Frontal cortex (tissue), 4 donors: Measurements from ENCODE around the gene C1RL. TPM values are rescaled to one million over a fixed set of nuclear protein-coding genes. Genes with fewer than 3 reads are reported as not detected.
"Not testable (repeated sequence)": the region's sequence is repeated elsewhere in the genome, so short reads cannot be mapped to it uniquely, and the experiment has no call there.

ENCODE experiments used
- DNase-seq, 2 donors: peaks; one replicate each; pipeline ENCODE4 v3.0.0; 2012; ENCODE audit warnings: low spot score in 2 of 2
- FAIRE-seq: peaks from 2 replicates; lab custom pipeline; 2012; peaks lifted over from hg19 to GRCh38; lab: Jason Lieb, UNC
- total RNA-seq: library from RNA; depleted of rRNA; stranded (reverse); fragments of >200 nt; gene quantifications from one replicate; pipeline ENCODE4 v1.2.3, GENCODE V29; 2014
- donor health status: control.
- donor health status: control.
- donor health status: control.

Gene C1RL
- total RNA-seq, 1 donor from 2014 or later: 2.0 TPM

DNA sequence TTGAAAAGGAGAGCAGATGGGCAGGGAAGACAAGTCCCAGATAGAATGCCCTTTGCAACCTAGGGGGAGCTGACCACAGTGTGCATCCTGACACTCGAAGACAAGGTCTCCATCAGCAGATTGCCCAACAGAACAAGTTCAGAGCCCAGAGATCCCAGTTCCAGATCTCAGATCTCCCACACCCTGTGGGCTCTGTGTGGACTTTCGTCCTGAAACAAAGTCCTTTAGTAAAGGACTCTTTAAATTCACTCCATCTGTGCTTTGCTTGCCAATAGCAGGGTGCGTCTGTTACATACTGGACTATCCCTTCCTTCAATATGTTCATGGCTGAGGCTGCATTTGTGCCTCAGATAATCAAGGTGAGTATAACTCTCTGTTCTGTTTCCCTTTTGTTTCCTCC, 8.7 kb upstream of the C1RL start:
- DNase-seq: no peak
- FAIRE-seq: no peak

DNA sequence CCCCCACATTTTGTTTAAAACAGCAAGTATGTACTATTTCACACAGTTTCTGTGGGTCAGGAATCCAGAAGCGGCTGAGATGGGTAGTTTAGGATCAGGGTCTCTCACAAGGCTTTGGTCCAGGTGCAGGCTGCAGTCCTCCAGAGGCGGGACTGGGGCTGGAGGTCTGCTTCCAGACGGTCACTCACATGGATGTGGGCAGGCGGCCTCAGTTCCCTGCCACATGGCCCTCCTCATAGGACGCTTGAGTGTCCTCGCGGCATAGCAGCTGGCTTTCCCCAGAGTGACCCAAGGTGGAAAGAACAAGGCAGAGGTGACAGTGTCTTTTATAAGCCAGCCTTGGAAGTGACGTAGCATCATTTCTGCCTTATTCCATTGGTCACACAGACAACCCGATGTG, 7.9 kb upstream of the C1RL start:
- FAIRE-seq (no peak), DNase-seq (no peak)

DNA sequence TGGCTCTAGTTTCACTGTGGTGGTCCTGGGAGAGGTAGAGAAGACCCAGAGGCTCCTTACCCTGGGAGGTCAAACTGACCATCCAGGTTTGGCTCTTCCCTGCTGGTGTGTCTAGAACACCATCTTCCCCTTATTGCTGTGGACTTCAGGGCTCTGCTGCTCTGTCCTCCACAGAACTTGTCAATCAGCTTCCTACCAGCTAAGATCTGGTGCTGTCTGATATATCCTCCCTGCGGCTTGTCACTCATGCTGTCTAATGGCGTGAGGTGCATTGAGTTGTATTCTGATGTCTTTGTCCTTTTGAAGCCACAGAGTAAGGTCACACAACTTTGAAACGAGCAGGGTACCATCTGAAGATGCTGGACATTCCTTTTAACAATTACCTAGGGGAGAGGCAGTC, 7.2 kb upstream of the C1RL start:
- no peak for DNase-seq
- no peak for FAIRE-seq

DNA sequence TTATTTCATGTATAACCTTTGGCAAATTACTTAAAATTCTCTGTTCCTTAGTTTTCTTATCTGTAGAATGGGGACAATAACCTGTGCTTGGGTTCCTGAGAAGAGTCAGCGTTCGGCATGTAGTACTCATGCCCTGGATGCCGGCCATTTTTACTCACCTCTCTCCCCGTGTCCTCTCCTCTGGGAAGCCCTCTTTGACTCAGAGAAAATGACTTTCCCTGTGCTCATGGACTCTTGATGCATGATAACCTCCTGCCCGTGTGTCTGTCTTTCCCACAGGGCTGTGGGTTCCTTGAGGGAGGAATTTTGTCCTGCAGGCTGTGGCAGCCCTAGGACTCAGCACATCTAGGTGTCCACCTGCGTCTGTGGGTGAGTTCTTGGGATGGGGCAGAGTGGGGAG, 5.8 kb upstream of the C1RL start:
- FAIRE-seq: no peak

DNA sequence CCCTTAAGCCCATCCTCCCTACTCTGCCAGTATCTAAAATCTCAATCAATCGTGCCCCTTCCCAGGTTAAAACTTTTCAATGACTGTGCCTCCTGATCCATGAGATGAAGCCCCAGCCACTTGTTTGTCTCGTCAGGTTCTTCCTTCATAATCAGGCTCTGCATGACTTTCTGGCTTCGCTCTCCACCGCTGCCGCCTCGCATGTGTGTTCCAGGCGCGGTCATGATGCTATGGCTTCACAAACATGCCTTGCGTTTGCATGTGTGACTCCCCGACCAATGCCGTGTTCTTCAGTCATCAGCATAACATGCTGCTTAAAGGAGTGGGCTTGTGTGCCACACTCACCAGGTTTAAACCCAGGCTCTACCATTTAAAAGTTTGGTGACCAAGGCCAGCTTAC, 5.0 kb upstream of the C1RL start:
- DNase-seq (no peak), FAIRE-seq (no peak)

More for the DNA sequence above, 5.8 kb upstream of the C1RL start:
- DNase-seq: no peak

DNA sequence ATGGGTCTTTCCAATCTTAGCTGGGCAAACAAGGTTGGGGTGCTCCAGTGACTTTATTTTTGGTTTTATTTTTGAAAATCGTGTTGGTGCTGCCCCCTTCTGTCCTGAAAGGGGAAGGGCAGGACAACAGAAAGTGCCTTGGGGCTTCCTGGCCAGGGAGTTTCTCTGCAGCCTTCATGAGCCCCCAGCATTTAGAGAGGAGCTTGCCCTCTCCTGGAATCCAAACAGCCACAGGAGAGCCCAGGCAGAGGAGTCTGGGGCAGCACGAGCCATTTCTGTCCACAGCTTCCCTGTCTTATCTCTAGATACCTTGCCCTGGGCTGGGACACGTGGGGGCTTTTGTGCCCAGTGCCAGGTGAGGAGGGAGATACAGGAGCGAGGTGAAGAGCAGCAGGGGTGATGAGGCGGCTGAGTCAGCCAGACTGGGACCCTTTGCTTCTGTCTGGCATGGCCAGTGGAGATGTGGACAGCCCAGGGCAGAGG, 4.4 kb upstream of the C1RL start:
- peak in 1 of 2 donors; percentile 64 for DNase-seq
- FAIRE-seq: no peak

DNA sequence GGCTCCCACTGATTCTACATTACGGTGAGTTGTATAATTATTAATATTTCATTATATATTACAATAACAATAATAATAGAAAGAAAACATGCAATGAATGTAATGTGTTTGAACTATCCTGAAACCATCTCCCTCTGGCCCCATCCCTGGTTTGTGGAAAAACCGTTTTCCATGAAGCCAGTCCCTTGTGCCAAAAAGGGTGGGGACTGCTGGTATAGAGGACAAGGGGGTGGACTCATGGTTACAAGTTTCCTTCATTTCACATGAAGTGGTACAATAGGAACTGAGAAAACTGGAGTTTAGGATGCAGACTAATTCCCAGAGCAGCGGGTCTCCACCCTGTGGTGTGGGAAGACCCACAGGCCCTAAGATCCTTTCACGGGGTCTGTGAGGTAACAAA, 3.0 kb upstream of the C1RL start:
- no peak for DNase-seq
- FAIRE-seq: no peak

DNA sequence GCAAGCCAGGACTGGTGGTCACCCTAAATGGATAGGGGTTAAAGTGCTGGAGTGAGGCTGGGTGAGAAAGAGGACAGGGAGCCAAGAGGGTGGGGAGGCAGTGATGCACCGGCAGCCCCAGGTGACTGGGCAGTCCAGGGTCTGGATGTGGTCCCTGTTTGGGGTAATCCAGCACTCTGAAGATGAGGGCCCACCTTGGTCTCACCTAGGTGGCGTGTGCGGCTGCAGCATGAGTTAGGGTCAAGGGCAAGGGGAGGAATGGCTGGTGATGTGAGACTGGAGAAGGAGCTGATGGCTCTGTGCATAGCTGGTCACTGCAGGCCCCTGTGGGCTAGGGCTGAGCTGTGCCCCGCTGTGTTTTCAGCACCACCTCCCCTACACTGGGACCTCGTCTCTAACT, 1.6 kb upstream of the C1RL start:
- DNase-seq (no peak), FAIRE-seq (no peak)

DNA sequence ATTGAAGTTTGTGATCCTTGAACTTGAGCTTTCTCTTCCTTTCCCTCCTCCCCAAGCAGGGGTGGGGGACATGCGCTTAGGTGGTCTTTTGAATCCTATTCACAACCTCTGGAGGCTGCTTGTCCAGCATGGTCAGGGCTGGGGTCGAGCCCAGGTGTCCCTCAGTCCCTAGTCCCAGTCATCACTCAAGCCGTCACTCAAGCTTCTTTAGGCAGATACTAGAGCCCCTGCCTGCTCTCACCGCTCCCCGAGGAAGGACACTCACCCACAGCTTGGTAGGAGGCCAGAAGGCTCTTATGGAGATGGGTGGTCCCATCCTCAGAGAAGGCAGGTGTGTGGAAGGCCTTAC, 532 bp upstream of the C1RL start:
- DNase-seq (no peak), FAIRE-seq (no peak)

DNA sequence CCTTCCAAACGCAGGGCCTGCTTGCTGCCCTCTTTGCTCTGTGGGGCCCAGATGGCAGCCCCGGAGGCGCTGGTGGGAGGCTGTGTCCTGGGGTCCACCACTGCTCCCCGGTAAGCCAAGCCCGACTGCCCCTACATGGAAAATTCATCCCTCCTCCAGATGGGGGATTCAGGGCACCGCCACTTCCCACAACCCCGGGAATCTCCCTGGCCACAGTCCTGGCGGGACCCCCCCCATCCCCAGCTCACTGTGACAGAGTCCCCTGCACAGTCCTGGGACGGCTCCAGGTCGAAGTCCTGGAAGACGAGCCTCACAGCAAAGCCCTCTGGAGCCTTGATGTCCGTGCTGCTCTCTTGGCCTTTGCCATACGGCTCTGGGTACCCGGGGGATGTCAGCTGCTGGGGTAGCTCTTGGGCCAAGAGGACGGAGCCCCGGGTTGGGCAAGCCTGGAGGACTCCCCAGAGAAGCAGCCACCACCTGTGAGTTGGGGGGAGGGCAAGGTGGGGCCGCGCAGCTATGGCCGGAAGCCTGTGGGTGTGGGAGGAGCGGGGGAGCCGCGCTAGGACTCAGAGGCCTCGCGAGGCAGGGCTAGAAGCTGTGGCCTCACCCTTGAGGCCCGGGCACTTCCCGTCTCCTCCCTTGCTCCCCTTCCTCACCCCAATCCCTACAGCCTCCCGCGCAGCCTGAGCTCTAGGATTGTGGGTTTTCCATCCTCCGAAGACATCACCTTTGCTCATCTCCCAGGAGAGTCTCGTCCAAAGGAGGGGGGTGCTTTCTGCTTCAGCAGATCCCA, 815 bp downstream of the C1RL start:
- no peak for FAIRE-seq
- DNase-seq: no peak

DNA sequence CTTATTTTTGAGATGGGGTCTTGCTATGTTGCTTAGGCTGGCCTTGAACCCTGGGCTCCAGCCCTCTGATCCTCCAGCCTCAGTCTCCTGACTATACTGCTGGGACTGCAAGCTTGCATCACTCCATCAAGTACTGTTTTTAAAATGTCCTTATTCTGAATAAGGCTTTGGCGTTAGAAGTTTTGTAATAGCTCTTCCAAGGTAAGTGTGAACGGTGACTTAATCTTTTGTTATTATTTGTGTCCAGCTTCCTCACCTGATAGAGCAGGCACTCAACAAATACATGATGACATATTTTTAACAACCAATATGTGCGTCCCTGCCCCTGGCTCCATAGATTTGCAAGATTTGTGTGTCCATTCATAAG, 1.4 kb downstream of the C1RL start:
- FAIRE-seq: no peak
- no peak for DNase-seq

DNA sequence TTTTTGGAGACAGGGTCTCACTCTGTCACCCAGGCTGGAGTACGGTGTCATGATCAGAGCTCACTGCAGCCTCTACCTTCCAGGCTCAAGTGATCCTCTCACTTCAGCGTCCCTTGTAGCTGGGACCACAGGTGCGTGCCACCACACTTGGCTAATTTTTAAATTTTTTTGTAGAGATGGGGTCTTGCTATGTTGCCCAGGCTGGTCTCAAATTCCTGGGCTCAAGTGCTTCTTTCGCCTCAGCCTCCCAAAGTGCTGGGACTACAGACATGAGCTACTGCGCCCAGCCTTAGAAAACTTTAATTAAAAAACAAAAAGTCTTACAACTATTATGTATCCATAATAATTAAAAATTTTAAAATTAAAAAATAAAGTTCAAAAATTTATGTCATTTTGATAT, 1.8 kb downstream of the C1RL start:
- not testable (repeated sequence) for DNase-seq
- FAIRE-seq: peak; percentile 82

DNA sequence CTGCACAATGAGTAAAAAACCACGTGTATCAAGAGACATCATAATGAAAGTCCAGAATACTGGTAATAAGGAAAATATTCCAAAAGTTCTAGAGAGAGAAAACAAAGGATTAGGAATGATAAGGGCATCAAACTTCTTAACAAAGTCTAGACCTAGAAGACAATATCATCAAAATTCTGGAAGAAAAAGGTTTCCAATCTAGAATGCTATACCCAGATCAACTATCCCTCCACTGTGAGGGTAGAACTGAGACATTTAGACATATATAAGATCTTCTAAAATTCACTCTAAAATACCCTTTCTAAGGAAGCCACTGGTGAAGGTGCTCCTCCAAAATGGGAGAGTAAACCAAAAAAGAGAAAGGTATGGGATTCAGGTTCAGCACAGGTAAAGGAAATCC, 2.9 kb downstream of the C1RL start:
- no peak for DNase-seq
- FAIRE-seq: no peak

DNA sequence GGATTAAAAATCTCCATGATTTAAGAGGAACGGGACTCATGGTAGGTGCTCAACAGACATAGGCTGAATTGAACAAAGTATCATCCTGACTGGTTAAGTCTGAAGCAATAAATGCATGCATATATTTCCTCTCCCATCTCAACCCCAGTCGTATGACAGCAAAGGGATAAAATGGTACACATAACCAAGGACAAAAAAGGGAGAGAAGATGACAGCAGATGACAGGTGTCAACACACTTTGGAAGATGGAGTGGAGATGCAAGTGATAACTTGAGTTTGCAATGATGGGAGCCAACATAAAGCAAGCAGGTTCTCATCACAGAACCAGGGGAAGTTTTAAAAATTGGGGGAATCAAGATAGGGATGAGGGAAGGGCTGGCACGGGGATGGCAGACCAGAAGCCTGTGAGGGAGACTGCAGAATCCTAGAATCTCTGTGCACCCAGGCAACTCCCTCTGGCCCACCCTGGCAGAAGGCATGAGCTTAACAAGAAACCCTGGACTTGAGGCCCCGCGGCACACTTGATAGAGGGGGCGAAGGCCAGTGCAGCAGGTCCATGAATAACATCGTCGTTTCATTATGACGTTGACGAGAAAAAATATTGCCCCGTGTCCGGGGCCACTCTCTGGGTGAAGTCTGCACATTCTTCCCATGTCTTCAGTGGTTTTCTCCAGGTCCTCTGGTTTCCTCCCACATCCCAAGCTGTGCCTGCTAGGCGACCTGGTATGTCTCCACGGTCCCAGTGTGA, 5.0 kb downstream of the C1RL start:
- no peak for FAIRE-seq
- no peak for DNase-seq

DNA sequence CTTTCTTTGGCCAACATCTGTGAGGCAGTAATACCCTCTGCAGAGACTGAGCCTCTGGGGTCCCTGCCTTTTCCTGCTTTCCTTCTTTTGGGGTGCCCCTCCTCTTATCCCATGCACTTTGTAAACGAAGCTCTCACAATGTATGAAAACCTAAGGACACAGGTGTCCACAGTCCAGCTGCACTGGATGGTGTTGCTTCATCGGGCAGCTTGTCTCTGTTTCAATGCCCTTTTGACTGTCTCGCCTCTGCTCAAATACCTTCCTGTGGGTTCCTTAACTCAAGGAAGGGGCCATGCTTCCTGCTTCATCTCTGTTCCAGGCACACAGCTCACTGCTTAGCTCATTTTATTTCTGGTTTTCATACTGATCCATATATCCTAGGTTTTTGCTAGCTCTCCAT, 6.4 kb downstream of the C1RL start:
- no peak for FAIRE-seq
- no peak for DNase-seq

DNA sequence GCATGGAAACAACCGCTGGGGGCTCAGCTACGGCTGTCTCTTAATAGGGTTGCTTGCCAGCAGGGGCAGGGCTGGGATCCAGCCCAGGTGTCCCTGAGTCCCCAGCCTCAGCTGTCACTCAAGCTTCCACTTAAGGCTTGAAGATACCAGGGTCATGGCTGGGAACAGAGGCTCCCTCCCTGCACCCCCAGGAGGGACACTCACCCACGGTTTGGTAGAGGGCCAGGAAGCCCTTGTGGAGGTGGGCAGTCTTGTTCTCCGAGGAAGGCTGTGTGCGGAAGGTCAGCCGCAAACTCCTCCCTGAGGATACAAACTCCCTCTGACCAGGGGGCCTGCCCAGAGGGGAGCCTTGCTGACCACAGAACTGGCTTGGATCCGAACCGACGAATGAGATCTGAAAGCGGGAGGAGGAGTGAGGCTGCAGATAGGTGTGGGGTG, 7.3 kb downstream of the C1RL start:
- FAIRE-seq (no peak), DNase-seq (no peak)

DNA sequence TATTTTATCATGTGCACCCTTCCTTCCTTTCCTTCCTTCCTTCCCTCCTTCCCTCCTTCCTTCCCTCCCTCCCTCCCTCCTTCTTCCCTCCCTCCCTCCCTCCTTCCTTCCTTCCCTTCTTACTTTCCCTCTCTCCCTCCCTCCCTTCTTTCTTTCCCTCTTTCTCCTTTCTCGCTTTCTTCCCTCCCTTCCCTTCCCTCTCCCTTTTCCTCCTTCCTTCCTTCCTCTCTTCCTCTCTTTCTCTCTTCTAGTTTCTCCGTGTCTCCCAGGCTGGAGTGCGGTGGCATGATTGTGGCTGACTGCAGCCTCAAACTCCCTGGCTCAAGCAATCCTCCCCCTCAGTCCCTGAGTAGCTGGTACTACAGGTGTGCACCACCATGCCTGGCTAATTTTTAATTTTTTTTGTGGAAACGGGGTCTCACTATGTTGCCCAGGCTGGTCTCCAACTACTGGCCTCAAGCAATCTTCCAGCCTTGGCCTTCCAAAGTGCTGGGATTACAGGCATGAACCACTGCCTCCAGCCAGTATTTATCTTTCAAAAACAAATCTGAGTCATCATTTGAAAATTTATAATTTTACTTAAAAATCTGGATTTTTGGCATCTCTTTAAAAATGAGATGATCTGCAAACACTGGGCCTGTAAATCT, 7.8 kb downstream of the C1RL start:
- DNase-seq (no peak), FAIRE-seq (no peak)

DNA sequence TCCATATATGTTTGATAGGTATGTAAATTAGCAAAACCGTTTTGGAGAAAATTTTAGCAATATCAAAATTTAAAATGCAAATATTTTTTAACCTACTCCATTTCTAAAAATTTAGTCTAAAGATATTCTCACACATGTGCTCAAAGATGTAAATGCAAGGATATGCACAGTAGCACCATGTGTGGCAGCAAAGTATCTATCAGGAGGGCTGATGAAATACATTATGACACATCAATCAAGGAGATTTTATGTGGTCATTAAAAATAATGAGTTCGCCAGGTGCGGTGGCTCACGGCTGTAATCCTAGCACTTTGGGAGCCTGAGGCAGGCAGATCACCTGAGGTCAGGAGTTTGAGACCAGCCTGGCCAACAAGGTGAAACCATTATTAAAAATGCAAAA, 8.8 kb downstream of the C1RL start:
- DNase-seq (no peak), FAIRE-seq (no peak)

DNA sequence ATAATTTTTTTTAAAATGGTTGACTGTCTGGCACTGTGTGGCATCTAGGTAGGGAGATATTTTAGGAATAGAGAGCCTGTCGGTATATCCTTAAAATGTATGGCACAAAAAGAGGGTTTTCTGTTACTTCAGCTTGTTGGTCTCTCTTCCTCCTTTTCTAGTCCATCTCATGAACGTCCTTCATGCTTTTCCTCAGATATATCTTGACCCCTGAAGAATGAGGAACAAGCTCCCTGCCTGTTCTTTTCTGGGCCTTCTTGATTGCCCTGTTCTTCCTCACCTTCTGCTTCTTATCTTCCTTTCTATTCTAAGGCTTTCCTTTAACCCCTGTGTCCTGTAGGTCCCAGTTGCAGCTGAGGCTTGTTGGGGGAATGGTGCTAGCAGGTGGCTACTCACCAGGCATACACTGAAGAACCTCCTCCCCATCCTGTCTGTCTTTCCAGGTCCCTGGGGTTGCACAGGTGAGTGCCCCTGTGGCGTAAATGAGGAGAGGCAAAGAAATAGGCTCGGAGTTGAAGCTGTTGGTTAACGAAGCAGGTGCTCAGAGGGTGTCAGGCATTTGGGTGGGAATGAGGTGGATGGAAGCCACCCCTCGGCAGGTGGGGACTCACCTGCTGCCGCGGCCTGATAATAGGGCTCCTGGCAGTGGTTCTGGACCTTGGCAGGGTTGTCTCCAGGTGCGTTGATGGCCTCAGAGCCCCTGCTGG, 9.6 kb downstream of the C1RL start:
- no peak for FAIRE-seq
- DNase-seq: no peak

DNA sequence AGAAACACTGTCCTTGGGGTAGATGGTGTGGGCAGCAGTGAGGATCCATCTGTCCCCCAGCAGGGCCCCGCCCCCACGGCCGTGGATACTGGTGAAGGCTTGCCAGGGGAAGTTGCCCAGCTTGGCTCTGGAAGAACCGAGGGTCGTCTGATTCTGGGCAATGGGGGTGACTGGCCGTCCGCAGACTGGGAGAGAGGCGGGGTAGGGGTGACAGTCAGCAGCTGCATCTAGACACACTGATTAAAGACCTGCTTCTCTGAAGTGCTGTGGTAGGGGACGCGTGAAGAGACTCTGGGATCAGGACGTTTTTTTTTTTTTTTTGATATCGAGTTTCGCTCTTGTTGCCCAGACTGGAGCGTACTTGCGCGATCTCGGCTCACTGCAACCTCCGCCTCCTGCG, 12.0 kb downstream of the C1RL start:
- FAIRE-seq (no peak), DNase-seq (no peak)
